Measurements from ENCODE around the gene ZBTB16.

Gene ZBTB16

GRCh38 chr11:114157476-114158050 is 98.1 kb downstream of the ZBTB16 start:
- Mint-ChIP-seq H3K9me3 (ENCODE audit: low read depth) (no peaks in the 10 kb centered on the region), H3K4me1 (ENCODE audit: low read depth) (peaks cover 61% of the 10 kb centered on the region), H3K4me3 (no peak overlapping the region), H3K36me3 (no peaks in the 10 kb centered on the region), H3K27me3 (no peaks in the 10 kb centered on the region), H3K27ac (no peak overlapping the region)

GRCh38 chr11:114158421-114158820 is 98.9 kb downstream of the ZBTB16 start:
- Mint-ChIP-seq H3K27me3 (no peaks in the 10 kb centered on the region), H3K4me1 (ENCODE audit: low read depth) (peaks cover 67% of the 10 kb centered on the region), H3K4me3 (no peak overlapping the region), H3K36me3 (no peaks in the 10 kb centered on the region), H3K27ac (peak overlapping the region; percentile 25), H3K9me3 (ENCODE audit: low read depth) (no peaks in the 10 kb centered on the region)

- peak overlapping the region; percentile 35 for H3K27ac Mint-ChIP-seq
- H3K4me1 Mint-ChIP-seq (ENCODE audit: low read depth): peaks cover 72% of the 10 kb centered on the region
- H3K4me3 Mint-ChIP-seq: peak overlapping the region; percentile 71
These were observed 99.4 kb downstream of the ZBTB16 start for GRCh38 chr11:114158886-114159285.

GRCh38 chr11:114159320-114159719 is 99.8 kb downstream of the ZBTB16 start:
- peak overlapping the region; percentile 71 for H3K4me3 Mint-ChIP-seq
- no peaks in the 10 kb centered on the region for H3K36me3 Mint-ChIP-seq
- H3K27ac Mint-ChIP-seq: peak overlapping the region; percentile 35
- no peaks in the 10 kb centered on the region for H3K27me3 Mint-ChIP-seq
- H3K9me3 Mint-ChIP-seq (ENCODE audit: low read depth): no peaks in the 10 kb centered on the region
- peaks cover 75% of the 10 kb centered on the region for H3K4me1 Mint-ChIP-seq (ENCODE audit: low read depth)

More at GRCh38 chr11:114158886-114159285, 99.4 kb downstream of the ZBTB16 start:
- no peaks in the 10 kb centered on the region for H3K9me3 Mint-ChIP-seq (ENCODE audit: low read depth)
- no peaks in the 10 kb centered on the region for H3K36me3 Mint-ChIP-seq
- no peaks in the 10 kb centered on the region for H3K27me3 Mint-ChIP-seq

GRCh38 chr11:114159802-114160632 is 100.5 kb downstream of the ZBTB16 start:
- Mint-ChIP-seq H3K4me1 (ENCODE audit: low read depth) (peaks cover 74% of the 10 kb centered on the region), H3K27ac (peak overlapping the region; percentile 80), H3K4me3 (peak overlapping the region; percentile 71), H3K36me3 (no peaks in the 10 kb centered on the region), H3K27me3 (no peaks in the 10 kb centered on the region), H3K9me3 (ENCODE audit: low read depth) (no peaks in the 10 kb centered on the region)

- Mint-ChIP-seq H3K4me3 (peak overlapping the region; percentile 71), H3K4me1 (ENCODE audit: low read depth) (peaks cover 83% of the 10 kb centered on the region), H3K27ac (no peak overlapping the region), H3K27me3 (no peaks in the 10 kb centered on the region), H3K9me3 (ENCODE audit: low read depth) (no peaks in the 10 kb centered on the region), H3K36me3 (no peaks in the 10 kb centered on the region)
These were observed 101.4 kb downstream of the ZBTB16 start for GRCh38 chr11:114160894-114161293.

GRCh38 chr11:114161486-114162250 is 102.2 kb downstream of the ZBTB16 start:
- no peaks in the 10 kb centered on the region for H3K27me3 Mint-ChIP-seq
- H3K27ac Mint-ChIP-seq: peak overlapping the region; percentile 0
- no peaks in the 10 kb centered on the region for H3K36me3 Mint-ChIP-seq
- H3K9me3 Mint-ChIP-seq (ENCODE audit: low read depth): no peaks in the 10 kb centered on the region
- H3K4me3 Mint-ChIP-seq: no peak overlapping the region
- H3K4me1 Mint-ChIP-seq (ENCODE audit: low read depth): peaks cover 89% of the 10 kb centered on the region

GRCh38 chr11:114162719-114163123 is 103.2 kb downstream of the ZBTB16 start:
- H3K9me3 Mint-ChIP-seq (ENCODE audit: low read depth): no peaks in the 10 kb centered on the region
- no peaks in the 10 kb centered on the region for H3K36me3 Mint-ChIP-seq
- H3K27me3 Mint-ChIP-seq: no peaks in the 10 kb centered on the region
- H3K4me3 Mint-ChIP-seq: no peak overlapping the region
- peaks cover 90% of the 10 kb centered on the region for H3K4me1 Mint-ChIP-seq (ENCODE audit: low read depth)
- no peak overlapping the region for H3K27ac Mint-ChIP-seq

- peaks cover 90% of the 10 kb centered on the region for H3K4me1 Mint-ChIP-seq (ENCODE audit: low read depth)
- H3K27ac Mint-ChIP-seq: no peak overlapping the region
- no peak overlapping the region for H3K4me3 Mint-ChIP-seq
- no peaks in the 10 kb centered on the region for H3K36me3 Mint-ChIP-seq
- no peaks in the 10 kb centered on the region for H3K9me3 Mint-ChIP-seq (ENCODE audit: low read depth)
- no peaks in the 10 kb centered on the region for H3K27me3 Mint-ChIP-seq
These were observed 103.7 kb downstream of the ZBTB16 start for GRCh38 chr11:114163229-114163631.

GRCh38 chr11:114163830-114164401 is 104.4 kb downstream of the ZBTB16 start:
- H3K27me3 Mint-ChIP-seq: no peaks in the 10 kb centered on the region
- no peak overlapping the region for H3K27ac Mint-ChIP-seq
- no peak overlapping the region for H3K4me3 Mint-ChIP-seq
- H3K36me3 Mint-ChIP-seq: no peaks in the 10 kb centered on the region
- peaks cover 93% of the 10 kb centered on the region for H3K4me1 Mint-ChIP-seq (ENCODE audit: low read depth)
- no peaks in the 10 kb centered on the region for H3K9me3 Mint-ChIP-seq (ENCODE audit: low read depth)

- no peaks in the 10 kb centered on the region for H3K9me3 Mint-ChIP-seq (ENCODE audit: low read depth)
- H3K36me3 Mint-ChIP-seq: no peaks in the 10 kb centered on the region
- peak overlapping the region; percentile 50 for H3K27ac Mint-ChIP-seq
- no peaks in the 10 kb centered on the region for H3K27me3 Mint-ChIP-seq
- no peak overlapping the region for H3K4me3 Mint-ChIP-seq
- peaks cover 93% of the 10 kb centered on the region for H3K4me1 Mint-ChIP-seq (ENCODE audit: low read depth)
These were observed 105.0 kb downstream of the ZBTB16 start for GRCh38 chr11:114164546-114164945.

- Mint-ChIP-seq H3K4me3 (no peak overlapping the region), H3K4me1 (ENCODE audit: low read depth) (peaks cover 92% of the 10 kb centered on the region), H3K9me3 (ENCODE audit: low read depth) (no peaks in the 10 kb centered on the region), H3K27me3 (no peaks in the 10 kb centered on the region), H3K36me3 (no peaks in the 10 kb centered on the region), H3K27ac (peak overlapping the region; percentile 55)
These were observed 106.1 kb downstream of the ZBTB16 start for GRCh38 chr11:114165326-114166230.

- H3K36me3 Mint-ChIP-seq: no peaks in the 10 kb centered on the region
- peak overlapping the region; percentile 75 for H3K27ac Mint-ChIP-seq
- H3K27me3 Mint-ChIP-seq: no peaks in the 10 kb centered on the region
- no peaks in the 10 kb centered on the region for H3K9me3 Mint-ChIP-seq (ENCODE audit: low read depth)
- H3K4me1 Mint-ChIP-seq (ENCODE audit: low read depth): peaks cover 91% of the 10 kb centered on the region
- peak overlapping the region; percentile 74 for H3K4me3 Mint-ChIP-seq
These were observed 106.9 kb downstream of the ZBTB16 start for GRCh38 chr11:114166362-114166761.

- Mint-ChIP-seq H3K9me3 (ENCODE audit: low read depth) (no peaks in the 10 kb centered on the region), H3K27ac (peak overlapping the region; percentile 76), H3K27me3 (no peaks in the 10 kb centered on the region), H3K4me1 (ENCODE audit: low read depth) (peaks cover 91% of the 10 kb centered on the region), H3K4me3 (peak overlapping the region; percentile 74), H3K36me3 (no peaks in the 10 kb centered on the region)
These were observed 107.4 kb downstream of the ZBTB16 start for GRCh38 chr11:114166897-114167323.
